Skeletal muscle tissue (tissue), 4 donors: ENCODE results near the gene SLC34A3. TPM values are rescaled to one million over a fixed set of nuclear protein-coding genes. Genes with fewer than 3 reads are reported as not detected.

Experiments used
- H3K27ac ChIP-seq: one replicate; pipeline ENCODE4 v1.7.0; 2013; ENCODE audit warnings: mild to moderate bottlenecking, low read depth, low read length, inconsistent platforms
- H3K27me3 ChIP-seq, 3 donors: one replicate each; pipeline ENCODE4 v1.7.0; 2013; ENCODE audit warnings: low read length in 3 of 3; ENCODE audit not compliant: control insufficient read depth in 3 of 3, insufficient read depth in 3 of 3
- H3K36me3 ChIP-seq, 3 donors: one replicate each; pipeline ENCODE4 v1.7.0; 2013; ENCODE audit warnings: low read length in 3 of 3; ENCODE audit not compliant: control insufficient read depth in 3 of 3, insufficient read depth in 3 of 3
- H3K4me1 ChIP-seq, 3 donors: one replicate each; pipeline ENCODE4 v1.7.0; 2013; ENCODE audit warnings: low read length in 3 of 3, mild to moderate bottlenecking in 3 of 3; ENCODE audit not compliant: control insufficient read depth in 3 of 3, insufficient read depth in 3 of 3
- H3K4me3 ChIP-seq, 3 donors: one replicate each; pipeline ENCODE4 v1.7.0; 2013; ENCODE audit warnings: low read length in 3 of 3
- H3K9ac ChIP-seq, 3 donors: one replicate each; pipeline ENCODE4 v1.7.0; 2013; ENCODE audit warnings: low read length in 3 of 3, mild to moderate bottlenecking in 3 of 3, moderate library complexity in 2 of 3, low read depth in 1 of 3
- H3K9me3 ChIP-seq, 3 donors: one replicate each; pipeline ENCODE4 v1.7.0; 2013; ENCODE audit warnings: low read length in 3 of 3; ENCODE audit not compliant: control insufficient read depth in 3 of 3
- total RNA-seq: library from RNA; depleted of rRNA; stranded (reverse); fragments of >200 nt; gene quantifications from one replicate; pipeline ENCODE4 v1.2.3, GENCODE V29; 2014
- donor health status: Osteomylitis.

Gene SLC34A3
- total RNA-seq, 1 donor from 2014 or later, result not detected

DNA sequence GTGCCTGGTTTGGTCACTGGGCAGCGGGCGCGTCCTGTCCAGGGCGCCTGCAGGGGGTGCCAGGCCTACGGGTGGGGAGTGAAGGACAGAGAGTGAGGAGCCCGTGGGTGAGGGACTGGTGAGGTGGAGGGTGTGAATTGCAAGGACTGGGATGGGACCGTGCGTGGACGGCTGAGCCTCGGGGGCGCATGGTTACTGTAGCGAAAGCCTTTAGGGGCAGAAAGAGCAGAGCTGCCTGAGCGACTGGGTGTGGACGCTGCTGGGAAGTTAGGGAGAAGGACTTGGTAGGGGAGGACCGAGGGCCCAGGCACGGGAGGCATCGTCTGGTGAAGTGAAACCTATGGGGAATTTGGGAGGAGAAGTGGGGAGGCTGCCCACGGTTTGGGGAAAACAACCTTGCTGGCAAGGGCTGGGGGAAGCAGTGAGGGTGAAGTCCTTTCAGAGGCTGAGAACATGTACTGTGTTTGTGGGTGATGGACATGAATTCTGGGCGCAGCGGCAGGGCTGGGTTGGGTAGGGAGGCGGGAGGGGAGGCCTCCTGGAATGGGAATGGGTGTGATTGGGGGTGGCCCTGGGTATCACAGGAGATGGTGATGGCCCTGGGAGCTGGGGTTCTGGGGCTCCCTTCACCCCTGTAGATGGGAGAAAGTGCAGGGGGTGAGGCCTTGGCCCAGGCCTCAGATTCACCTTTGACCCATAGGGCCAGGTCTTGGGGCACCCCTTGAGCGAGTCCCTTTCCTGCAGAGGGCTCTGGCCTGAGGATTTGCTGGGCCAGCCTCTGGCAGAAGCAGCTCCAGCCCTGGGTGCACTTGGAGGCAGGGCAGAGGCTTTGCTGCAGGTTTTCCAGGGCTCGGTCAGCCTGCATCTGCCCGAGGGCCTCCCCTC lies 45.1 kb downstream of the SLC34A3 start:
- Histone ChIP-seq H3K27me3 (peaks cover 28 to 48% (median 31%) of the 10 kb centered on the region in 3 donors), H3K4me1 (peaks cover 21 to 32% (median 26%) of the 10 kb centered on the region in 3 donors)

DNA sequence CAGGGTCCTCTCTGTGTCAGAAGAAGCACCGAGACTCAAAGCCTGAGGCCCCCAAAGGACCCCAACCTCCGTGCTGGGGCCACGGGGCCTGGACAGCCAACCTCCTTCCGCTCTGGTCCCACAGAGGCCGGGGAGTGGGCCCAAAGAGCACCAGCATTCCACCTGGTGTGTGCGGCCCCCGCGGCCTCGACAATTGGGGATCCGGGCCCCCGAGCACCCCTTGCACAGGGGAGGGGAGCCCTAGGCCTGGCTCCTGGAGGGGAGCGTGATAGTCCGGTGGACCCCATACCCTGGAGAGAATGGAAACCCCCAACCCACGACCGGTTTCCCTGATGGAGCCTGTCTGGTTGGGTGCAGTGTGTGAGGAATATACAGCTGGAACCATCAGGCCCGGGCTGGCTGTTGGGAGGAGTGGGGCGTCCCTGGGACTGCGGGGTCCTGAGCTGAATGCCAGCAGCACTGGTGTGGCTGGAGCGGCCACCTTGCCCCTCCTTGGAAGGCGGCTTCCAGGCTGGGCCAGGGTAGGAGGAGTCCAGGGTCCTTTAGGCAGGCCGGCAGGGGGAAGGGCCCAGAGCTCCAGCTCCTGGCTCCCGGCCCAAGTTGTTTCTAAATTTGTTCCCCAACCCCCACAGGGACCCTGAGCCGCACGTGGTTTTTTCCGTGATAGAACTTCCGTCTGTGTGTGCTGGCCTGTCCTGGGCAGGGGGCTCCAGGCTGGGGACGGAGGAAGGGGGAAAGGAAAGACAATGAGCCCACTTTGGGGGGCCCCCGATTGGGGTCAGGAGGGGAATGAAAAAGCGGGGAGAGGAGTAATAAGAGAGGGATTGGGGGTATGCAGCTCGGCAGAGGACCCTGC lies 46.0 kb downstream of the SLC34A3 start:
- H3K27me3 ChIP-seq, result peaks cover 31 to 56% (median 32%) of the 10 kb centered on the region in 3 donors
- H3K4me3 ChIP-seq, result peak overlapping the region; percentile 7 to 54 (median 49)
- H3K4me1 ChIP-seq, result peaks cover 21 to 32% (median 26%) of the 10 kb centered on the region in 3 donors
- no peaks in the 10 kb centered on the region for H3K9me3 ChIP-seq
- H3K36me3 ChIP-seq, result peaks cover 13 to 19% (median 19%) of the 10 kb centered on the region in 3 donors
- peak overlapping the region; percentile 32 to 70 (median 33) for H3K9ac ChIP-seq
- H3K27ac ChIP-seq, result peak overlapping the region; percentile 75

More for the DNA sequence above, 45.1 kb downstream of the SLC34A3 start:
- H3K27ac ChIP-seq, result no peak overlapping the region
- peak overlapping the region in 2 of 3 donors; percentile 3 to 70 for H3K9ac ChIP-seq
- no peaks in the 10 kb centered on the region for H3K9me3 ChIP-seq
- peaks cover 14 to 21% (median 21%) of the 10 kb centered on the region in 3 donors for H3K36me3 ChIP-seq
- H3K4me3 ChIP-seq, result no peak overlapping the region

DNA sequence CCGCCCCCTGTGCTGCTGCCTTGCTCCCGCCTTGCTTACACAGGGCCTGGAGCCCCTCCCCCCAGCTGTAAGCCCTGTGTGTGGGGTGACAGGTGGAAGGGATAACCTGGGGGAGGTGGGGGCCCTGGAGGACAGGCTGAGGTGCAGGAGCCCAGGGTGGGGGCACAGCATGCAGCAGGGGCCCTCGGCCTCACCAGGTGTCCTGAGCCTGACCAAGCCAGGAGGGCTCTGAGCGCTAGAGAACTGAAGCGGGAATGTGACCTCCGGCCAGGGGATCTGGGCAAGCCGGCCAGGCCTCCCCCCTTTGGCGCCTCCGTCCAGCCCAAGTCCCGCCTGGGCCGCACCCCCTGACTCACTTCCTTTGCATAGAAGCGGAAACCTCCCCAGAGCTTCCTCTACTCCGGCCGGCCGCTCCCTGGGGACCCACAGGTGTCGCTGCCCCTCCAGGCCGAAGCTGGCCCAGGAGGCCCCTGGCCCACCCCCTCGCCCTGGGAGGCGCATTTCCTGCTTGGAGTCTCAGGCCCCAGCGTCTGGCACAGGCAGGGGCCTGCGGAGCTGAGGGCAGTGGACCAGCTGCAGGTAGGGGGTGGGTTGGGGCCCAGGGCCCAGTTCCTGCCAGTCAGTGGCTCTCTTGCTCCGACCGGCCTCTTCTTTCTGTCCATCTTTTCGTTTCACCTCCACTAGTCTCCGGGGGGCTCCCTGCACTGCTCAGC lies 46.8 kb downstream of the SLC34A3 start, which contains the start of gene TOR4A:
Gene TOR4A (plus strand): TSS at position 398 of the 713 bp plus-strand sequence. CDS start 964 bp downstream, outside the sequence.
- Histone ChIP-seq H3K9me3 (no peaks in the 10 kb centered on the region), H3K4me1 (peaks cover 23 to 32% (median 26%) of the 10 kb centered on the region in 3 donors), H3K27me3 (peaks cover 28 to 62% (median 31%) of the 10 kb centered on the region in 3 donors), H3K27ac (peak within 1 kb of the TSS; percentile 75), H3K4me3 (peak within 1 kb of the TSS; percentile 48 to 60 (median 49)), H3K36me3 (peaks cover 5 to 12% (median 11%) of the 10 kb centered on the region in 3 donors), H3K9ac (peak within 1 kb of the TSS; percentile 32 to 70 (median 33))

DNA sequence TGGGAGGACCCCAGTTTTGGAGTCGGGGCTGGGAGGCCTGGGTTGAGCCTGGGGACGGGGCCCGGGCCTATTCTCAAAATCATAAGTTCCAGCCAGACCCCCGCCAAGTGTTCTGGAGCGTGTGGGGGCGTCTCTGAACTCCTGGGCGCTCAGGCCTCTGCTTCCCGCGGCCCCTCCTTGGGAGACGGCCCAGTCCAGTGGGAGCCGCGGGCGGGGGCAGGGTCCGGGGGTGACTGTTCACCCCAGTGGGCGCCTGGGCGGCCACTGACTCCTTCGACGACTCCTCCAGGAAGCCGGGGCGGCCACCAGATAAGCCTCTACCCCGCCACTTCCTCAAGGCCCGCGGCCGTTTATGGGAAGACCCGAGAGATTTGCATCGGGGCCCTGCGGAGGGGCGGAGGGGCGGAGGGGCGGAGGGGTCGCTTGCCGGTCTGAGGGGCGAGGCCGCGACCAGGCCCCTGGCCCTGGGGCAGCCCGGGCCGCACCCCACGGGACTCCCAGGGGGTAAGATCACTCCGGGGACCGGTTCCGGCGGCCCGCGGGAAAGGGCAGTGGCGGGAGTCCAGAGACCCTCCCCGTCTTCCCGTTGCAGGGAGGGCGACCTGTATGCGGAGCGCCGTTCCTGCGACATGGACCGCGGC lies 47.5 kb downstream of the SLC34A3 start:
- H3K4me1 ChIP-seq, result peaks cover 27 to 32% (median 31%) of the 10 kb centered on the region in 3 donors
- H3K27ac ChIP-seq, result peak overlapping the region; percentile 75
- peaks cover 2 to 5% (median 5%) of the 10 kb centered on the region in 3 donors for H3K36me3 ChIP-seq
- peak overlapping the region; percentile 48 to 60 (median 49) for H3K4me3 ChIP-seq
- H3K9me3 ChIP-seq, result no peaks in the 10 kb centered on the region
- peaks cover 29 to 66% (median 31%) of the 10 kb centered on the region in 3 donors for H3K27me3 ChIP-seq
- H3K9ac ChIP-seq, result peak overlapping the region; percentile 32 to 68 (median 33)

DNA sequence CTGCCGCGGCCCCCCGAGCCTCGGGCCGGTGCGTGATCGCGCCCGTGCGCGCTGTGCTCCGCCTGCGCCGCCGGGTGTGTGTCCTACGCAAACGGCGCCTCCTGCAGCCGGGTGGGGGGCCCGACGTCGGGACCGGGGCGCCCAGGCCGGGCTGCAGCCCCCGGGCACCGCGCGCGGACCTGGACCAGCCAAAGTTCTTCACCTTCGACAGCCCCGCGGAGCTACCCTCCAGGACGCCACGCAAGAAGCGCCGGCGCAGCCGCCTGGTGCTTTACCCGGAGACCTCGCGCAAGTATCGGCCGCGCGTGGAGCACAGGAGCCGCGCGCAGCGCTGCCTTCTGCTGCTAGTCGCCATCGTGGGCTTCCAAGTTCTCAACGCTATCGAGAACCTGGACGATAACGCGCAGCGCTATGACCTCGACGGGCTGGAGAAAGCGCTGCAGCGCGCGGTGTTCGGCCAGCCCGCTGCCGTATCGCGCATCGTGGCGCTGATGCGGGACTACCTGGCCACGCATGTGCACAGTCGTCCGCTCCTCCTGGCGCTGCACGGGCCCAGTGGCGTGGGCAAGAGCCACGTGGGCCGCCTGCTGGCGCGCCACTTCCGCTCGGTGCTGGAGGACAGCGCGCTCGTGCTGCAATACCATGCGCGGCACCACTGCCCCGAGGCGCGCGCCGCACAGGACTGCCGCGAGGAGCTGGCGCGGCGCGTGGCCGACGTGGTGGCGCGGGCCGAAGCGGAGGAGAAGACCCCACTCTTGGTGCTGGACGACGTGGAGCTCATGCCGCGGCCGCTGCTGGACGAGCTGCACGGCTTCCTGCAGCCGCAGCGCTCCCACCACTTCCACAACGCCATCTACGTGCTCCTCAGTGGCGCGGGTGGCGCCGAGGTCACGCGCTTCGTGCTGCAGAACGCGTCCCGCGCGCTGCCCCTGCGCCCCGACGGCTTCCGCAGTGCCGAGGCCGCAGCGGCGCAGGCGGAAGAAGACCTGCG lies 48.3 kb downstream of the SLC34A3 start:
- H3K4me1 ChIP-seq, result peaks cover 27 to 29% (median 28%) of the 10 kb centered on the region in 3 donors
- peak overlapping the region in 1 of 3 donors; percentile 25 for H3K9ac ChIP-seq
- peaks cover 1% of the 10 kb centered on the region in 3 donors for H3K36me3 ChIP-seq
- H3K27me3 ChIP-seq, result peaks cover 30 to 68% (median 31%) of the 10 kb centered on the region in 3 donors
- no peaks in the 10 kb centered on the region for H3K9me3 ChIP-seq
- H3K27ac ChIP-seq, result no peak overlapping the region
- H3K4me3 ChIP-seq, result no peak overlapping the region

DNA sequence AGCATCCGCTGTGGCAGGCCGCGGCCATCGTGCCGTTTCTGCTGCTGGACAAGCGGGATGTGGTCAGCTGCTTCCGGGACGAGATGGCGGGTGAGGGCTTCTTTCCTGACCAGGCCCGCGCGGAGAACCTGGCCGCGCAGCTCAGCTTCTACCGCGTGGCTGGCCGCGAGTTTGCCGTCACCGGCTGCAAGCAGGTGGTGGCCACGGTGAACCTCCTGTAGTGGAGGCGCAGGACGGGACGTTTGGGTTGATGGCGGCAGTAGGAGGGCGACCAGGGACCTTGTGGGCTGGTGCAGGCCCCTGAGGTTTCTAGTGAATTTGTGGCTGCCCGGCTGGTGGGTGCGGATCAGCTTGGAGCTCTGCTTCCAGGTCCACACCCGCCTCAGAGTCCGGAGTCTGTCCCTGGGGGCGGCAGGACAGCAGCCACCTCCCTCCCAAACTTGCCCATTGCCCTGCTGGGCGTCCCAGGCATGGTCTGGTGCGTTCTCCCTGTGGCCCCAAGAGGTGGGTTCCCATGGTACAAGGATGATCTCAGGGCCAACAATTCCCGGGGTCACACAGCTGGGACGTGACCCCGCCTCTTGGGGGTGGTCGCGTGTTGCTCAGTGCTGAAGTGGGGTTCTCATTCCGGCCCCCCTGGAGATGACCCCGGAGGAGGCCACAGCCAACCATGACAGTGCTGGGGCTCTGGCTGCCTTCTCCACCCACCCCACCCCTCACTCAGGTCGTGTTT lies 49.2 kb downstream of the SLC34A3 start:
- Histone ChIP-seq H3K4me3 (no peak overlapping the region), H3K4me1 (peaks cover 23 to 29% (median 27%) of the 10 kb centered on the region in 3 donors), H3K9me3 (no peaks in the 10 kb centered on the region), H3K27me3 (peaks cover 24 to 63% (median 31%) of the 10 kb centered on the region in 3 donors), H3K9ac (no peak overlapping the region), H3K27ac (no peak overlapping the region), H3K36me3 (no peaks in the 10 kb centered on the region)

DNA sequence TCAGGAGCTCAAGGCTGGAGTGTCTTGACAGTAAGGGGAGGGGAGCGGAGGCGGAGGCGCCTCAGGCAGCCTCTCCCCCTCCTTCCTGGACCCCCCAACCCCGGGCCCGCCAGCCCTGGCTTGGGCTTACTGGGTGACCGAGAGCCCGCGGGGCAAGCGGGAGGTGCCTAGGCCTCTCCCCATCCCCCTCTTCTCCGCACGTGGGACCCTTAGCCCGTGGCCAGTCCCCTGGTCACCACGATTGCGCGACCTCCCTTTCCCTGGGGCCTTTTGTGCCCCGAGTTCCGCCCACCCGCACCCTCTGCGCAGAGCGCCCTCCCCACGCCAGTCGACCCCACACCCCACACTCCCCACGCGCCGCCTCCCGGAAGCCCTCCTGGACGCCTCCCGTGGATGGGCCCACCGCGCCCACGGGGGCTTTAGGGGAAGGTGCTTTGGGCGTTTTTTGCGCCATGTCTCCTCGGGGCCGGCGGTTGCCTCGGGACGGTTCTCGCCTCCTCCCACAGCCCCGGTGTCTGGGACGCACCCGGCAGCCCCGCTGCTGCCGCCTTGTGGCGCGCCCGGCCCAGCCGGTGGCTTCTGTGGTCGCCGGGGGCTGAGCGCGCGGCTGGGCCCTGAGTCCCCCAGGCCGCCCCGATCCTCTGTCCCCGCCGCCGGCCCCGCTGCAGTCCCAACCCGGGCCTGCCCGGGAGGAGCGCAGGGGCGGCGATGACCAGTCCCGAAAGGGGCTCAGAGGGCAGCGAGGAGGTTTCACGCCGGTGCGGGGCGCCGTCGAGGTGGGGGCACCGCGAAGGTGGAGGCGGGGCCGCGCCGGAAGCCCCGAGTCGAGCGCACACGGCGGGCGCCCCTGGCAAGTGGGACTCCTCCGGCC lies 50.0 kb downstream of the SLC34A3 start:
- no peaks in the 10 kb centered on the region for H3K9me3 ChIP-seq
- H3K9ac ChIP-seq, result no peak overlapping the region
- H3K4me1 ChIP-seq, result peaks cover 18 to 25% (median 25%) of the 10 kb centered on the region in 3 donors
- H3K27me3 ChIP-seq, result peaks cover 24 to 58% (median 31%) of the 10 kb centered on the region in 3 donors
- no peaks in the 10 kb centered on the region for H3K36me3 ChIP-seq
- H3K4me3 ChIP-seq, result no peak overlapping the region
- no peak overlapping the region for H3K27ac ChIP-seq
